G401 (cell line): ENCODE measurements around the gene TMEM42. TPM values are rescaled to one million over a fixed set of nuclear protein-coding genes. Genes with fewer than 3 reads are reported as not detected.
"Not testable (repeated sequence)": the region's sequence is repeated elsewhere in the genome, so short reads cannot be mapped to it uniquely, and the experiment has no call there.

Experiments used
- DNase-seq: peaks from one replicate; pipeline ENCODE4 v3.0.0-alpha.2; 2015; ENCODE audit warnings: low spot score
- in situ Hi-C: cut with HindIII; loops from 2 replicates; pipeline ENCODE4 v1.10.0; 2016; ENCODE audit warnings: low sequenced_read_pairs, mixed read lengths
- total RNA-seq: library from RNA; depleted of rRNA; stranded (reverse); fragments of >200 nt; shearing (Covaris generic); gene quantifications from 2 replicates; pipeline ENCODE4 v1.2.3, GENCODE V29; 2014; rRNA removed

TMEM42 gene
- 21.3 and 40.7 TPM in 2 replicates for total RNA-seq

DNA sequence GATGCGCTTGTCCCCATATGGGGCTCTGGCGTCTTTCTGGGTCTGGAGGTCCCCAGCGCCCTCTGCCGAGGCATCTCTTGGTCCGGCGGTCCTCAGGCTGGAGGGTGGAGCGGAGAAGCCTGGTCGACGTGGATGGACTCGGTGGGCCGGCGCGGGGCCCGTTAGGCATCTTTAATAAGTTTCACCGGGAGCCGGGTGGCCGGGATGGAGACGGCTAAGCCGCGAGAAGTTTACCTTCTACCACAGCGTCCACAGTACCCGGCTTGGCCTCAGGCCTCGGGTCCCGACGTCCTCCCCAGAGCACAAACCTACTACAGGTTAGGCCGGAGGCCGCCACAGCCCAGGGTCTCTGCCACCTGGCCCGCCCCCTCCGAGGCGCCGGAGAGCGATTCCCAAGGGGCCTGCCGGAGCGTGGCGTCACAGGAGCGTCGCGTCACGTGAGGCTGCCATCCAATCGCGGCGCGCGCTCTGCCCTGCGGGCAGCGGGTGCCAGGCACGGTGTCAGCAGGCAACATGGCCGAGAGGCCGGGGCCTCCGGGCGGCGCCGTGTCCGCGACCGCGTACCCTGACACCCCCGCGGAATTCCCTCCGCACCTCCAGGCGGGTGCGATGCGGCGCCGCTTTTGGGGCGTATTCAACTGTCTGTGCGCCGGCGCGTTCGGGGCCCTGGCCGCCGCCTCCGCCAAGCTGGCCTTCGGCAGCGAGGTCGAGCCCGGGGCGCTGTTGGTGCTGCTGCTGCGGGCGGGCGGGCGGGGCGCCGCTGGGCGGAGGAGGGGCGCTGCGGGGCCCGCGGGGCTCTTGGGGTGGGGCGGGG, at the start of gene TMEM42:
Gene TMEM42 (plus strand): TSS at position 501 of the 814 bp plus-strand sequence. CDS start 13 bp downstream, at position 514.
- in situ Hi-C loops = no loop called here
- peak; percentile 88 for DNase-seq

DNA sequence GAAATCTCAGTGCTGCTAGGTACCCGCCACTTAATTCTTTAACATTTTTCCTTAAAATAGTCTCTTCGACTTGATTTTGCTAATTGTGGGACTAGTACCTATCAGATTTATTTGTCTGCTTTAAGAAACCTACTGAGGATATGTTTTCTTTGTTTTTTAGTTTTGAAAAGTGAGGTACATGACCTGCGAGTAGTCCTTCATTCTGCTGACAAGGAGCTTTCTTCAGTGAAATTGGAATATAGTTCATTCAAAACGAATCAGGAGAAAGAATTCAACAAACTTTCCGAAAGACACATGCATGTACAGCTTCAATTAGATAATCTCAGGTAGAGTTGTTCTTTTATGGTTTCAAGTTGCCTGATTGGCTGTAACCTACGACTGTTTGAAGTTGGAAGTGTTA, 47.0 kb upstream of the TMEM42 start:
- in situ Hi-C loops = no loop called here
- DNase-seq = no peak

DNA sequence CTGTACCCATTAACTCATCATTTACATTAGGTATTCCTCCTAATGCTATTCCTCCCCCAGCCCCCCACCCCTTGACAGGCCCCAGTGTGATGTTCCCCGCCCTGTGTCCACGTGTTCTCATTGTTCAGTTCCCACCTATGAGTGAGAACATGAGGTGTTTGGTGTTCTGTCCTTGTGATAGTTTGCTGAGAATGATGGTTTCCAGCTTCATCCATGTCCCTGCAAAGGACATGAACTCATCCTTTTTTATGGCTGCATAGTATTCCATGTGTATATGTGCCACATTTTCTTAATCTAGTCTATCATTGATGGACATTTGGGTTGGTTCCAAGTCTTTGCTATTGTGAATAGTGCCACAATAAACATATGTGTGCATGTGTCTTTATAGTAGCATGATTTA, 45.4 kb upstream of the TMEM42 start:
- in situ Hi-C loops, DNase-seq: not testable (repeated sequence)

DNA sequence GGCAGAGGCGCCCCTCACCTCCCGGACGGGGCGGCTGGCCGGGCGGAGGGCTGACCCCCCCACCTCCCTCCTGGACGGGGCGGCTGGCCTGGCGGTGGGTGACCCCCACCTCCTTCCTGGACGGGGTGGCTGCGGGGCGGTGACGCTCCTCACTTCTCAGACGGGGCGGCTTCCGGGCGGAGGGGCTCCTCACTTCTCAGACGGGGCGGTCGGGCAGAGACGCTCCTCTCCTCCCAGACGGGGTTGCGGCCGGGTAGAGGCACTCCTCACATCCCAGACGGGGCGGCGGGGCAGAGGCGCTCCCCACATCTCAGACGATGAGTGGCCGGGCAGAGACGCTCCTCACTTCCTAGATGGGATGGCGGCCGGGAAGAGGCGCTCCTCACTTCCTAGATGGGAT, 40.5 kb upstream of the TMEM42 start:
- DNase-seq, in situ Hi-C loops: not testable (repeated sequence)

DNA sequence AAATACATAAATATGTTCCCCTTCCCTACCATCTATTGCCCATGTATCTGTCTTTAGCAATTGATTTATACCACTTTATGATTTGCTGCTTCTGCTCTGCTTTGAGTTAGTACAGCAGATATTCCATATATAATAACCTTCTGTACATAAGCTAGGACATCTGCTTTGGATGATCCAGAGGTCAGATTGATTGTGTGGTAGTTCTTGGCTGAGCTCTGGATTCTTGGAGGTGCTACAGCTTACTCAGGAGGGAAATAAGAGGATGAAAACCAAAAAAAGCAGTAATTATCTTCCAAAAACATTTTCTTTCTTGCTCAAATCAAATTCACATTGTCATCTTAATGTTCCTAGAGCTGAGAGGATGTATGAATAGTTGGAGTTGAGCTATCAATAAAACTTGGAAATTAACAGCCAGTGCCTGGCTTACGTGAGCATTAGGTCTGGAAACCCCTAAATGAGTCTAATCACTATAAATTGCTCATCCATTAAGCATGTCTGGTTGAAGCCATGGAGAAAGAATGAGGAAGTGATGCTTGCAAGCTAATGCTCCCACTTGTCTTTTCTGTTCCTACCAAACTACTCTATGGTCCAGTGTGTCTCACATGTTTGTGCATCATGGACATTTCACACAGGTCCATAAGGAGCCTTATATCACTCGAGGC, 36.3 kb upstream of the TMEM42 start:
- no peak for DNase-seq
- in situ Hi-C loops = no loop called here

DNA sequence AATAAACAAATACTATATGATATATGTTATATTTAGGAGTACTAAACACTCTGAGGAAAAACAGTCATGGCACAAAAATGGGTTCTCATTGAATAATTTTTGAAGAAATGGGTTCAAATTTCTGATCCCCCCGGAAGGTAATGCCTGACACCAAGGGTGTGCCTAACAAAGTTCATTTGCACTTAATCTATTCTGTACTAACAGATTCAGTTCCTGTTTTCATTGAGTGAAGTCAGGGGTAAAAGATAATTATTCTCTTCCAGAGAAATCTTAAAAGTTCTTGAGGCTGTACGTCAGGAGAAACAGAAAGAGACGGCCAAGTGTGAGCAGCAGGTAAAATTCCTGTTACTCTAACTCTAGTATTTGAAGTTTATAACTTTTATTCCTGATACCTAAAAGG, 34.5 kb upstream of the TMEM42 start:
- in situ Hi-C loops = no loop called here
- DNase-seq = no peak

DNA sequence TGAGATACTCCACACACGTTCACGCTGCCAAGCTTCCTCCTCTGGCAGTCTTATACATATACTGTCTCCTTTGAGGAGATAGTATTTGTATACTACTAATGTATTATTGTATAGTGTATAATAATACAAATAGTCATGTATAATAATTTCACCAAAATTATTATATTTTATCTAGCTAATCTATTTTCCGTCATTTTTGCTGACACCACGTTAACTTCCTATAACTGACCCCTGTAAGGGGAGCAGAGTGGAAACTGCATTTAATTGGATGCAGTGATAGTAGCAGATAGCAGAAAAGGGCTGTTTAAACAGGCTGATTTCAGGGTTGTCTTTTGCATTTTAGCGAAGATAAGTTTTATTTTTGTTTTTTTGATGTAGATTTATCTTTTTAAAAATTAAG, 30.5 kb upstream of the TMEM42 start:
- no peak for DNase-seq
- in situ Hi-C loops = no loop called here

DNA sequence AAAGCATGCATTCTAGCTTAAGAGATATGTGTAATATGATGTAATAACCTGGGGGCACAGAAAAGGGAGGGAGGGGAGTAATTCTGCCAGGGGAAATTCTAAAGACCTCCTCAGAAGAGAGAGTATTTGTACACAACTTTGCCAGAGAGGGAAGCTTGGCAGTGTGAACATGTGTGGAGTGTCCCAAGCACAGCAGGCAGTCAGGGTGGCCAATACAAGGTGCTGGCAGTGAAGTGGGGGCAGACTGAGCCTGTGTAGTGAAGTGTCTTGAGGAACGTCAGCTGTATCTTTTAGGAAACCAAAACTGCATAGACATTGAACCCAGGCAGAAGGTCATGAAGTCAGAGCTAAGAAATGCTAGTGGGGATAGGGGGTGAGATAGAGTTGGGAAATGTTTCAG, 29.7 kb upstream of the TMEM42 start:
- in situ Hi-C loops = no loop called here

DNA sequence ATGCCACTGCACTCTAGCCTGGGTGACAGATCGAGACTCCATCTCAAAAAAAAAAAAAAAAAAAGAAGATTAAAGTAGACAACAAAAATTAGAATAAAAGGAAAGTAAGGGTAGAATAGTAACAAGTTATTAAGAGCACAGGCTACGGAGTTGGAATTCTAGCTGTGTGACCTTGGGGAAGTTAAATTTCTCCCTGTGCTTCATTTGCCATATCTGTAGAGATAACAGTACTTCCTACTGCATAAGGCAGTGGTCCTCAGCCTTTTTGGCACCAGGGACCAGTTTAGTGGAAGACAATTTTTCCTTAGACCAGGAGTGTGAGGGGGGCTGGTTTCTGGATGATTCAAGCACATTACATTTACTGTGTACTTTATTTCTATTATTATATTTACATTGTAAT, 28.7 kb upstream of the TMEM42 start:
- in situ Hi-C loops = no loop called here
- no peak for DNase-seq

More for the DNA sequence above, 29.7 kb upstream of the TMEM42 start:
- DNase-seq = no peak

DNA sequence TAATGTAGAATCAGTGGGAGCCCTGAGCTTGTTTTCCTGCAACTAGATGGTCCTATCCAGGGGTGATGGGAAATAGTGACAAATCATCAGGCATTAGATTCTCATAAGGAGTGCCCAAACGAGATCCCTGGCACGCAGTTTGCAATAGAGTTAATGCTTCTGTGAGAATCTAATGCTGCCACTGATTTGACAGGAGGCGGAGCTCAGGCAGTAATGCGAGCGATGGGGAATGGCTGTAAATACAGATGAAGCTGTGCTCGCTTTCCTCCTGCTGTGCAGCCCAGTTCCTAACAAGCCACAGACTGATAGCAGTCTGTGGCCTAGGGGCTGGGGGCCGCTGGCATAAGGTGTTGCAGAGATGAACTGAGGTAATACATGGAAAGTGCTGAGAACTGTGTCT, 28.3 kb upstream of the TMEM42 start:
- in situ Hi-C loops = no loop called here
- no peak for DNase-seq

DNA sequence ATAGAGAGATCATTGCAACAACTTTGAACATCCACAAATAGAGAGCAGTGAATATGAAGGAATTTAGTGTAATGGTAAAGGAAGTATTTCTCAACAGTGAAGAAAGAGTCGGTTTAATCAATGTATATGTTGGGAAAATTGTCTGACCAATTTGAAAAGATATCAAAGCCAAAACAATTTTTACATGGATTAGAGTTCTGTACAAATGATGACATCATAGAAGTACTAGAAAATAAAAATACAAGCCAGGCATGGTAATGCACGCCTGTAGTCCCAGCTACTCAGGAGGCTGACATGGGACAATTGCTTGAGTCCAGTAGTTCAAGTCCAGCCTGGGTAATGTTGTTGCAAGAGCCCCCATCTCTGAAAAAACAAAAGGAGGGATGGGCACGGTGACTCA, 26.0 kb upstream of the TMEM42 start:
- in situ Hi-C loops = no loop called here
- no peak for DNase-seq

DNA sequence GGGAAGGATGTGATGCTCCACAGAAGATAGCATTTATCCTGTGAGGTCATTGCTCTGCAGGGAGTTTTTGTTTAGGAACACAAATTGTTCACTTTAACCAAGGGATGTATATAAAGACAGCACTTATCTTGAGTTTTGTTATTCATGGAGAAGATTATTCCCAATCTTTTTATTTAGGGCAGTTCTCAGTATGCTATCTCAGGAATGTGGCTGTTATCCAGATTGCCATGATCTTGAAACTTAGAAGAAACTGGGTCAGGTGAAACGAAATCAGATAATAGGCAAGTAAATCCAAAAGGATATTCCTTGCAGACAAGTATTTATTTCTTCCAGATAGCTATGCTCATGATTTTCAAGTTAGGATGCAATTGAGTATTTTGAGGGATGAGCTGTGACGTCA, 19.3 kb upstream of the TMEM42 start:
- in situ Hi-C loops = no loop called here
- peak; percentile 62 for DNase-seq

DNA sequence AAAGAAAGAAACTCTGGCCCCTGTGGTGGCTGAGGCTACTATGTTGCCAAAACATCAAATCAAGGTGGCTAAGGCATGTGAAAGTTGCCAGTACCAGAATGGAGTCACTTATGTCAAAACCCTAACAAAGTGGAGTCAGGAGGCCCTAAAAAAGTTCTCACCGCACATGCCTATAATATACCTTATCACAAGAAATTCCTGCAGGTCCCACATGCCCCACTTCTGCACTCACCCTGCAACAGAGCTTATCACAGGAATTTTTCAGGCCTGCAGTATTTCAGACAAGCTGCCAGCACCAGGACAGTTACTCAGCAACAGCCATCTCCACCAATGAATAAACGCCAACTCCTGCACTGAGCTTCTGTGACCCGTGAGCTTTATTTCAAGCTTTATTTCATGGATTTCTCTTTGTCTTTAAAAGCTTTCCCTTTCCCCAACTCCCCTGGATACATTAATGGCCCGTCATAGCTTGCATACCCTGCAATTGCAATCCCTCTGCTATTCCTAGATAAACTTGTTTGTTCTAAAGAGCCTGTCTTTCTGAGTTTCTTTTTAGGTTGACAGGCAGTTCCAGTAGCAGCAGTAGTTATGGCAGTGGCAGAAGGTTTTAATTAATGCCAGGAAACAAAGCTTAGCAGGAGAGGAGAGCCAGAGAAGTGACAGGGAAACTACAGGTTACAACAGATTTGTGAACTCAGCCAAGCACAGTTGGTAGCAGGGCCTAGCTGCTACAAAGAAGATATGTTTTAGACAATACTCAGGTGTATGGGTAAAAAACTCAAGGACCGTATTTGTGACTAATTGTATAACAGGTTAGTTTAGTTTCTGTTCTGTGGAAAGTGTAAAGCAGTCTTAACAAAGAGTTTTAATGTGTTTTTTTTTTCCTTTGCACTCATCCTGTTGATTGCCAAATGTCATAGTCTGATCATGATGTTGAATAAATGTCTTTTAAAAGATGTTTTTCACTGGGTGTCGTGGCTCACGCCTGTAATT, 15.9 kb upstream of the TMEM42 start:
- in situ Hi-C loops = no loop called here
- DNase-seq = peak; percentile 86

DNA sequence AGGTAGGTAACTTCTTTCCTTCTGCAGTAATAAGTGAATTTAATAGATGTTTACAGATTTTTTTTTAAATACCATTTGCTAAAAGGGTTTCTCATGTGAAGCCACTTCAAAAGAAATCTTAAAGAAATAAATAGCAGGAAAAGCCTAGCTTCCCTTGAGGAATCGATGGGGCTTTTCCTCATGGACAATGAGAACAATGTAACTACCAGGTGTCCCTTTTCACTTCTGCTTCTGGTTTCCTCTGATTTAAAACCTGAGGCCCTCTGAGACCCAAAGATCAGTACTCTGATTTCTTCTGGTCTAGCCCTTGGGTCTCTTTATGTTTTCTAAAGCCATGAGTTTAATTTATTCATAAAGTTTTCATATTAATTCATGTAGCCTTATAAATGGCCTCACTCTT, 13.1 kb upstream of the TMEM42 start:
- no peak for DNase-seq
- in situ Hi-C loops = no loop called here

DNA sequence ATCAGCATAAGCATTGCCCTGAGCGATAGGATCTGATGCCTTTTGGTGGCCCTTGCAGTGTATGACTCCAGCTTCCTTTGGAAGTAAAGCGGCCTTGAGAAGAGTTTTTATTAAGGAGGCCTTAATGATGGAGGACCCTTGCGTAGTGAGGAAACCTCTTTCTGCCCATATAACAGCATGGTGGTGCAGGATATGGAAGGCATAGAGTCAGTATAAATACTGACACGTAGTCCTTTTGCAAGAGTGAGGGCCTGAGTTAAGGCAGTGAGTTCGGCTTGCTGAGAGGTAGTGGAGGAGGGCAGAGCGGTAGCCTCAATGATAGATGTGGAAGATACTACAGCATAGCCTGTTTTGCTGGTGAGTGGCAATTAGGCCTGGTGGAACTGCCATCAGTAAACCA, 5.0 kb upstream of the TMEM42 start:
- DNase-seq, in situ Hi-C loops: not testable (repeated sequence)

DNA sequence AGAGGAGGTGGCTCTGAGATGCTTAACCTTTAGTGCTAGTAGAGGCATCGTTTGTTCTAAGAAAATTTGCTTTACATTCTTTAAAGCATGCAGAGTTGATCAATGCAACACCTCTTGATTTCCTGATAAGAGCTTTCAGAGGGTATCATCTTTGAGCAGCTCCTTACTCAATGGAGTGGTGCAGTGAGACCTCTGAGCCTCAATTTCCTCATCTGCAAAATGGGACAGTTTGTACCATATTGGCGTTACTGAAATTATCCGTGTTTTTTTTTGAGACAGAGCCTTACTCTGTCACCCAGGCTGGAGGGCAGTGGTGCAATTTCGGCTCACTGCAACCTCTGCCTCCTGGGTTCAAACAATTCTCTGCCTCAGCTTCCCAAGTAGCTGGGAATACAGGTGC, 1.6 kb upstream of the TMEM42 start:
- no peak for DNase-seq
- in situ Hi-C loops = no loop called here

DNA sequence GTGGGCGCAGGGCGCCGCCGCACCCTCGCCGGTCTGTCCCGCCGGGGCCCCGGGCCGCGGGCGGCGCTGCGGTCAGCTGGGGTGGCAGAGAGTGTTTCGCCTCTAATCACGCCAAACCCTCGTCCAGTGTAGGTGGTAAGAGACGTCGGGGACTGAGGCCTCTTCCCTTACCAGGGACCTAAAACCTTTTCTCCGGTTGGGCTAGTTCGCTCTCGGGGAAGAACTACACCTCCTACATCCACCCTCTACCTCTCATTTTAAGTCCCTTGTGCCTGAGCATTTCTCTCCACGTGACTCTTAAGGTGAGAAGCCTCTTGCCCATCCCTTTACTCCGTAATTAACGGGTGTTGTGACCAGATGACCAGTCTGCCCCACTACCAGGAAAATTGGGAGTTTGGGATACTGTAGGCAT, 520 bp downstream of the TMEM42 start:
- in situ Hi-C loops = no loop called here
- peak; percentile 59 for DNase-seq

DNA sequence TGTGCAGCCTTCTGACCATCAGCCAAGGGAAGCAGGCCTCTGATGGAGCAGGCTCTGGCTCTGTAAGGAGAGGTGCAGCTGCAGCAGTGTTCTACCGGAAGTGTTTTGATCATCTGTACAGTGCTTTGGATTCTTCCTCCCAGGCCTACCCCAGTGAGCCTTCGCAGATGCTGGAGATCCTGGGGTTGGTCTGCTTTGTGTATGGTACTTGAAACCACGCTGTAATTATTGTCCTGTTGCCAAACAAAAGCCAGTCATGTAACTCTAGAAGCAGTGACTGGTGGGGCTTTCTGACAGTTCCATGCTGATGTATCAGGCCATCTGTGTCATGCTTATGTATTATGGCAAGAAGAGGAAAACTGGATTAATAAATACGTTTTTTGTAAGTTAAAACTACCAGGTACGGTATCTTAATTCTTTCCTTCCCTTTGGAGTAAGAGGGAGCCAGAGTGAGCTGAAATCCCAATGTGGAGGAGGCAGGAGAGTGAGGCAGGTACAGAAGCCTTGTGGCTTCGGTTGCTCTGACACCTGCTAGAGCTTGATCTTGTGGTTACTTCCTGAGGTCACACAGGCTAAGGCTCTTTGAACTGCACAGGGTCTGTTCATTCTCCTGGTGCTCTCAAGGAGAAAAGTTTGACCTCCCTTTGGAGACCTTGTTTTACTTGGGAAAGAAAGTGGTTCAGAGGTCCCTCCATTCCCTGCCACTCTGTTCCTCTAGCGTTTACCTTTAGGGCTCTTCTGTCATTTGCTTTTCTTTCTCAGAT, 3.7 kb downstream of the TMEM42 start:
- no peak for DNase-seq
- in situ Hi-C loops = no loop called here
